ENCODE results near the gene IL23R.
"Not testable (repeated sequence)": the region's sequence is repeated elsewhere in the genome, so short reads cannot be mapped to it uniquely, and the experiment has no call there.

The IL23R gene

DNA sequence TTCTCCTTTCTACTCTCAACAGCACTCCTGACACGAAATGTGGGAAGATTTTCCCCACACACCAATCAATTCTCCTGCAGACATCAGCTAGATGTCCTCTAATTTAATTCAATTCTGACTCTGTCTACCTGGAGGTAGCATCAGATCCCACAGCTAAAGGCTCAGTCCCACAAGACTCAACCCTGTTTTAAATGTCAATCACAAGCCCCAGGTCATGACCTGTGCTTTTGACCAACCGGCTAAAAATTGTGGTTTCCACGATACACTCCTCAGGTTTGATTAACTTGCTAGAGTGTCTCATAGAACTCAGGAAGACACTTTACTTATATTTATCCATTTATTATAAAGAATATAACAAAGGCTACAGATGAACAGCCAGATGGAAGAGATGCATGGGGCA is 27.4 kb downstream of the IL23R start:
- ChIA-PET CTCF (no interaction called here), POLR2A (no interaction called here)
- DNase-seq (ENCODE audit: extremely low spot score): no peak
- TF ChIP-seq NFRKB (IDR thresholded peaks at IDR 0.05): no peak
- TF ChIP-seq, protein P1, sequence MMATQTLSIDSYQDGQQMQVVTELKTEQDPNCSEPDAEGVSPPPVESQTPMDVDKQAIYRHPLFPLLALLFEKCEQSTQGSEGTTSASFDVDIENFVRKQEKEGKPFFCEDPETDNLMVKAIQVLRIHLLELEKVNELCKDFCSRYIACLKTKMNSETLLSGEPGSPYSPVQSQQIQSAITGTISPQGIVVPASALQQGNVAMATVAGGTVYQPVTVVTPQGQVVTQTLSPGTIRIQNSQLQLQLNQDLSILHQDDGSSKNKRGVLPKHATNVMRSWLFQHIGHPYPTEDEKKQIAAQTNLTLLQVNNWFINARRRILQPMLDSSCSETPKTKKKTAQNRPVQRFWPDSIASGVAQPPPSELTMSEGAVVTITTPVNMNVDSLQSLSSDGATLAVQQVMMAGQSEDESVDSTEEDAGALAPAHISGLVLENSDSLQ (IDR thresholded peaks at IDR 0.05): no peak
- no peak for TF ChIP-seq ARNT (IDR thresholded peaks at IDR 0.05)
- no peak for TF ChIP-seq HDGF (IDR thresholded peaks at IDR 0.05; ENCODE audit: borderline replicate concordance)
- TF ChIP-seq L3MBTL2 (conservative IDR thresholded peaks at IDR 0.05): no peak
- TF ChIP-seq SP1 (IDR thresholded peaks at IDR 0.05): no peak
- no peak for TF ChIP-seq BHLHE40 (IDR thresholded peaks at IDR 0.05; ENCODE audit: borderline replicate concordance)

DNA sequence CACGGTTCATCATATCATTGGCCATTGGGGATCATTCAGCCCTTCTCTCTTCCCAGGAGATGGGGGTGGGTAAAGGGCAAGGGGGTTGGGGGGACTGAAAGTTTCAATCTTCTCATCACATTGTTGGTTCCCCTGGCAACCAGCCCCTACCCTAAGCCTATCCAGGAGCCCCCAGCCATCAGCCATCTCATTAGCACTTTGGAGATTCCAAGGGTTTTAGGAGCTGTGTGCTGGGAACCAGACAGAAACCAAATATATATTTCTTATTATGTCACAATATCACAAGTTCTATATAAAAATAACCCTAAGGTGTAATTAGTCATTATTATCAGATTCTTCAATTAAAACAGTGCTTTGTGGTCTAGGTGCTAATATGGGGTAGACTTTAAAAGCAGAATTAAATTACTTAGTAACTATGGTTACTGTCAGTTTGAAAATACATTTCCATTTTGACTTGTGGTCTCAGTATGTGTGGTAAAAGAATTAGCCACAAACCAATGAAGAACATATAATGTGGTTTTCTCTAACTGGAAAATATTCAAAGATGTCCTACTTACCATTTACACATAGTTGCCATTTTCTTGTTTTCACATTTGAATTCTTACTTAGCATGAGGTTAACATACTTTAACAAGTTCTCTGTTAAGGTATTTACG is 28.1 kb downstream of the IL23R start:
- CTCF ChIA-PET: no interaction called here
- TF ChIP-seq SUZ12 (IDR thresholded peaks at IDR 0.05): no peak
- TF ChIP-seq HDGF (IDR thresholded peaks at IDR 0.05; ENCODE audit: borderline replicate concordance): no peak
- TF ChIP-seq NFRKB (IDR thresholded peaks at IDR 0.05): no peak
- POLR2A ChIA-PET: no interaction called here
- no peak for DNase-seq (ENCODE audit: extremely low spot score)

DNA sequence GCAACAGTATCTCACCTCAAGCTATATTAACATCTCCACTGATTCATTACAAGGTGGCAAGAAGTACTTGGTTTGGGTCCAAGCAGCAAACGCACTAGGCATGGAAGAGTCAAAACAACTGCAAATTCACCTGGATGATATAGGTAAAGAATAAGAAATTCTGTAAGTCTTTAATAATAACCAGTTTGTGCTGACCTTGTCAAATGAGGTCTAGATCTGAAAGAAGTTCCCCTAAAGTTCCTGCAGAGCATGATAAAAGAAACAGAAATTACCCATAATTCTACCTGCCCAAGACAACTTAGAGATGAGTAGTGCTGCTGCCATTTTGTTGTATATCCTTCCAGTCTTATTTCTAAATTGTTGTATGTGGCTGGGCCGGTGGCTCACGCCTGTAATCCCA is 34.5 kb downstream of the IL23R start:
- CTCF ChIA-PET: no interaction called here
- TF ChIP-seq SP1 (IDR thresholded peaks at IDR 0.05) (no peak), FOXK2 (IDR thresholded peaks at IDR 0.05) (no peak), FOXA1 (IDR thresholded peaks at IDR 0.05) (no peak), CTBP1 (IDR thresholded peaks at IDR 0.05; ENCODE audit: borderline replicate concordance) (no peak), HDGF (IDR thresholded peaks at IDR 0.05; ENCODE audit: borderline replicate concordance) (no peak), ELF4 (IDR thresholded peaks at IDR 0.05) (no peak), TARDBP (IDR thresholded peaks at IDR 0.05) (no peak), ARNT (IDR thresholded peaks at IDR 0.05) (no peak), L3MBTL2 (conservative IDR thresholded peaks at IDR 0.05) (no peak), LEF1 (IDR thresholded peaks at IDR 0.05; ENCODE audit: borderline replicate concordance) (no peak), NFRKB (IDR thresholded peaks at IDR 0.05) (no peak), BHLHE40 (IDR thresholded peaks at IDR 0.05; ENCODE audit: borderline replicate concordance) (no peak), SUZ12 (IDR thresholded peaks at IDR 0.05) (no peak), ZNF384 (IDR thresholded peaks at IDR 0.05) (no peak), FOXM1 (IDR thresholded peaks at IDR 0.05; ENCODE audit: borderline replicate concordance) (no peak)
- TF ChIP-seq, protein P1 (IDR thresholded peaks at IDR 0.05): no peak
- DNase-seq (ENCODE audit: extremely low spot score): no peak
- POLR2A ChIA-PET: no interaction called here

DNA sequence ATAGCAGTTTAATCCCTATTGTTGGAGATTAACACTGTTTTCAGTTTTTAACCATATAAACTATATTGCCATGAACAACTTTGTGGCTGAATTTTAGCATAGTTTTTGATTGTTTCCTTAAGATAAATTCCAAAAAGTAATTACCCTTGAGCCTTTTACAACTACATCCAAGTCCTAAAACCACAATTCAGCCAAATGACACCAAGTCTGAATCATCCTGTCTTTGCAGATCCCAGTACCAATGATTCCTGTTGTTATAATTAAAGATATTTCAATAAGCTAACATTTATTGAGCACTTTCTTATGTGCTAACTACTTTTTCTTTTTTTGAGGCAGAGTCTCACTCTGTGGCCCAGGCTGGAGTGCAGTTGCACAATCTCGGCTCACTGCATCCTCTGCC is 35.6 kb downstream of the IL23R start:
- DNase-seq (ENCODE audit: extremely low spot score): no peak
- ChIA-PET CTCF (no interaction called here), POLR2A (no interaction called here)
- TF ChIP-seq L3MBTL2 (conservative IDR thresholded peaks at IDR 0.05) (no peak), ZNF384 (IDR thresholded peaks at IDR 0.05) (no peak), CTBP1 (IDR thresholded peaks at IDR 0.05; ENCODE audit: borderline replicate concordance) (no peak), ARNT (IDR thresholded peaks at IDR 0.05) (no peak), TARDBP (IDR thresholded peaks at IDR 0.05) (no peak), ELF4 (IDR thresholded peaks at IDR 0.05) (no peak), FOXA1 (IDR thresholded peaks at IDR 0.05) (no peak), HDGF (IDR thresholded peaks at IDR 0.05; ENCODE audit: borderline replicate concordance) (no peak), SUZ12 (IDR thresholded peaks at IDR 0.05) (no peak), LEF1 (IDR thresholded peaks at IDR 0.05; ENCODE audit: borderline replicate concordance) (no peak)
- TF ChIP-seq, protein P1 (IDR thresholded peaks at IDR 0.05): no peak

DNA sequence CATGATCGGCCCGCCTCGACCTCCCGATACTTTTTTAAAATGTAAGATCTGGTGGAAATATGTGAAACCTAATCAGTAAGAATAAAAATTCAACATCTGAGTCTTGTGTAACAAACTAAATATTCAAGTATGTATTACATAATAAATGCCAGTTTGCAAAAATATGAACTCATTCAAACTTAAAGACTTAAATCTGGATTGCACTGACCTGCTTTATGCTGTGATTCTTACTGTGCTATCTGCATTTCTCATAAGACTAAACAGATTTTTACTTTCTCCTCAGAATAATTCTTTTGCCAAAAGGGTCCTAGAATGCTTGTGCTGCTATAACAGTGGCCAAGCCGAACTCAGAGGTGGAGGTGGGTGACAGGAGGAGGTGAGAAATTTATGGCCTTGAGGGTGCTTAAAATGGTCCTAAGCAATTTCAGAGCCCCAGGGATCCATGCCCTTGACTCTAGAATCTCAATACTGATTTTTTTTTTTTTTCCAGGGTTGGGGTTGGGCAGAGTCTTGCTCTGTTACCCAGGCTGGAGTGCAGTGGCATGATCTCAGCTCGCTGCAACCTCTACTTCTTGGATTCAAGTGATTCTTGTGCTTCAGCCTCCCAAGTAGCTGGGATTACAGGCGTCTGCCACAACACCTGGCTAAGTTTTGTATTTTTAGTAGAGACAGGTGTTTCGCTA is 38.2 kb downstream of the IL23R start:
- ChIA-PET CTCF (no interaction called here), POLR2A (no interaction called here)
- no peak for DNase-seq (ENCODE audit: extremely low spot score)
- TF ChIP-seq HDGF (IDR thresholded peaks at IDR 0.05; ENCODE audit: borderline replicate concordance) (no peak), ARNT (IDR thresholded peaks at IDR 0.05) (no peak), FOXA1 (IDR thresholded peaks at IDR 0.05) (no peak), FOXM1 (IDR thresholded peaks at IDR 0.05; ENCODE audit: borderline replicate concordance) (no peak), SP1 (IDR thresholded peaks at IDR 0.05) (no peak), ZNF384 (IDR thresholded peaks at IDR 0.05) (no peak), FOXK2 (IDR thresholded peaks at IDR 0.05) (no peak), L3MBTL2 (conservative IDR thresholded peaks at IDR 0.05) (no peak)
- TF ChIP-seq, protein P1 (IDR thresholded peaks at IDR 0.05): no peak

DNA sequence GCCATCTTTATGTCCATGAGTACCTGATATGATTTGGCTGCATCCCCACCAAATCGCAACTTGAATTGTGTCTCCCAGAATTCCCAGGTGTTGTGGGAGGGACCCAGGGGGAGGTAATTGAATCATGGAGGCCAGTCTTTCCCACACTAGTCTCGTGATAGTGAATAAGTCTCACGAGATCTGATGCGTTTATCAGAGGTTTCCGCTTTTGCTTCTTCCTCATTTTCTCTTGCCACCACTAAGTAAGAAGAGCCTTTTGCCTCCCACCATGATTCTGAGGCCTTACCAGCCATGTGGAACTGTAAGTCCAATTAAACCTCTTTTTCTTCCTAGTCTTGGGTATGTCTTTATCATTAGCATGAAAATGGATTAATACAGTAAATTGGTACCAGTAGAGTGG is 41.1 kb downstream of the IL23R start:
- POLR2A ChIA-PET; DNase-seq (ENCODE audit: extremely low spot score); CTCF ChIA-PET: not testable (repeated sequence)
